ENCODE data around the gene CDH23.

GRCh38 chr10:71663311-71663710 lies 266.6 kb downstream of the CDH23 start:
- no peak for TF ChIP-seq CTCF (IDR thresholded peaks at IDR 0.05 in 8 of 11, conservative IDR thresholded peaks at IDR 0.05 in 3 of 11)
- TF ChIP-seq POLR2A (IDR thresholded peaks at IDR 0.05), result no peak
